HG03469 (cell line): Measurements from ENCODE around the gene SLC22A14.
"Not testable (repeated sequence)": the region's sequence is repeated elsewhere in the genome, so short reads cannot be mapped to it uniquely, and the experiment has no call there.

Experiments used
- ATAC-seq: cut with Tn5 transposase; IDR thresholded peaks from one replicate; pipeline ENCODE4 v1.9.1; 2021; ENCODE audit warnings: mild to moderate bottlenecking, moderate library complexity, moderate number of reproducible peaks; ENCODE audit not compliant: unreplicated experiment

Gene SLC22A14, protein sequence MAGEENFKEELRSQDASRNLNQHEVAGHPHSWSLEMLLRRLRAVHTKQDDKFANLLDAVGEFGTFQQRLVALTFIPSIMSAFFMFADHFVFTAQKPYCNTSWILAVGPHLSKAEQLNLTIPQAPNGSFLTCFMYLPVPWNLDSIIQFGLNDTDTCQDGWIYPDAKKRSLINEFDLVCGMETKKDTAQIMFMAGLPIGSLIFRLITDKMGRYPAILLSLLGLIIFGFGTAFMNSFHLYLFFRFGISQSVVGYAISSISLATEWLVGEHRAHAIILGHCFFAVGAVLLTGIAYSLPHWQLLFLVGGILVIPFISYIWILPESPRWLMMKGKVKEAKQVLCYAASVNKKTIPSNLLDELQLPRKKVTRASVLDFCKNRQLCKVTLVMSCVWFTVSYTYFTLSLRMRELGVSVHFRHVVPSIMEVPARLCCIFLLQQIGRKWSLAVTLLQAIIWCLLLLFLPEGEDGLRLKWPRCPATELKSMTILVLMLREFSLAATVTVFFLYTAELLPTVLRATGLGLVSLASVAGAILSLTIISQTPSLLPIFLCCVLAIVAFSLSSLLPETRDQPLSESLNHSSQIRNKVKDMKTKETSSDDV

GRCh38 chr3:38281895-38282686 lies at the start of gene SLC22A14:
Gene SLC22A14 (plus strand): TSS chr3:38282294. CDS start chr3:38306027, 23,733 bp downstream.
- no peak for ATAC-seq

GRCh38 chr3:38232701-38233100 lies 49.4 kb upstream of the SLC22A14 start:
- no peak for ATAC-seq

- ATAC-seq: no peak
These were observed 46.6 kb upstream of the SLC22A14 start for GRCh38 chr3:38235466-38235865.

- ATAC-seq: no peak
These were observed 43.6 kb upstream of the SLC22A14 start for GRCh38 chr3:38238416-38239008.

- not testable (repeated sequence) for ATAC-seq
These were observed 39.3 kb upstream of the SLC22A14 start for GRCh38 chr3:38242812-38243211.

- ATAC-seq: no peak
These were observed 36.2 kb upstream of the SLC22A14 start for GRCh38 chr3:38245930-38246329.

DNA sequence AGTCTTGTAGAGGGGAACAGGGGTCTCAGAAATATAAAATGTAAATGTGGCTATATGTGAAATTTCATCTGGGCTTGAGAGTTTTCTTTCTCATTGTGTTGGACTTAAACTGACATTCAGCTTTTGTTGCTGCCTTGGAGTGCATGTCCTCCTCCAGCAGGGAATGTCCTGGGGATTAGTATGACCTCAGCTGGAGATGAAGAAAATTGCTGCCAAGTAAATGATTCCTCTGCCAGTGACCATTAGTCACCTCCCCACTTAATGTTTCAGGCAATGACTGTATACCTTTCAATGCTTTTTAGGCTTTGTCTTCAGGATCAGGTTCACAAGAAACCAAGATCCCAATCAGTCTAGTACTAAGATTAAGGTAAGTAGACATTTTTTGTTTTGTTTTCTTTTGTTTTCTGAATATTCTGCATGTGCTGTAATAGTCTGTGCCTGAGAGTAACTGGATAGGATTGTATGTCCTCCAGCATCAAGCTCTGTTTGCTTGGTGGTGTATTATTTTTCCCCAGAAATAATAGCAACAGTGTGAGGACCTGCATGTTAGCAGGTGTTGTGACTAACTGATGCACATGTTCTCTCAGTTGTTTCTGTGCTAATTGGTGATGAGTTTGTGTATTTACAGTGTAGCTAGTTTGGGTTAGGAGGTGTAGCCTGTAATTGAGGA lies 34.6 kb upstream of the SLC22A14 start:
- no peak for ATAC-seq

- no peak for ATAC-seq
These were observed 31.9 kb upstream of the SLC22A14 start for GRCh38 chr3:38250198-38250597.

GRCh38 chr3:38251197-38251596 lies 30.9 kb upstream of the SLC22A14 start:
- ATAC-seq: no peak

DNA sequence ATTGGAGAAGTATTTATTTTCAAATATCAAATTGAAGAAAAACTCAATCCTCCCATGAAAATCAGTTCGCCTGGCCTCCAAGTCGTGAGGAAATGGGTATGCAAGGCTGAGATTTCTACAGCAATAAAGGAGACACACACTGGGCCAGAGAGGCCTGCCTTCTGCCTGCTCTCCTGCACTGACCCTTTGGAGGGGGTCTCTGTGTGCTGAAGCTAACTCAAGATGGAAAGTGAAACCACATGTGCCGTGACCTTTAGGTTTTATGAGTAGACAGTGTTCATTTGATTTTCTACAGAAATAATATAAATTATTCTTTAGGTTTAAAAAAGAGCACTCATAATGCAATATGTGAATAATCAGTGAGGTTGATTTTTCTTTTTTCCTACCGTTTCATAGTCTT lies 28.4 kb upstream of the SLC22A14 start:
- ATAC-seq: no peak

- no peak for ATAC-seq
These were observed 27.2 kb upstream of the SLC22A14 start for GRCh38 chr3:38254872-38255271.

DNA sequence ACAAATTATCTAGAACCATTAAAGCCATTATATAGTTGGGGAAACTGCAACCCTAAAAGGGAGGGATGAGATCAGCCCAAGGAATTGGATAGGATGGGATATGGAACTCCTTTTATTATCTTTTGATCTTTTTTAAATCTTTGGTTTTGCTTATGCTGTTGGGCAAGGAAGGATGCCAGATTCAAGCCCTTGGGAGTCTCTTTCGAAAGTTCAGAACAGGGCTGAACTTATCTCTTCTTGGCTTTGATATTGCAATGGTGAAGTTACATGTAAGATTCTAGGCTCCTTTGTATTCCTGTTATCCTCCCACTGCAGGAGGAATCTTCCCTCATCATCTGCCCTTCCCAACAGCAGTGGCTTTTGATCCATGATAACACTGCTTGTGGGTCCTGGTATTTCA lies 26.5 kb upstream of the SLC22A14 start:
- no peak for ATAC-seq

DNA sequence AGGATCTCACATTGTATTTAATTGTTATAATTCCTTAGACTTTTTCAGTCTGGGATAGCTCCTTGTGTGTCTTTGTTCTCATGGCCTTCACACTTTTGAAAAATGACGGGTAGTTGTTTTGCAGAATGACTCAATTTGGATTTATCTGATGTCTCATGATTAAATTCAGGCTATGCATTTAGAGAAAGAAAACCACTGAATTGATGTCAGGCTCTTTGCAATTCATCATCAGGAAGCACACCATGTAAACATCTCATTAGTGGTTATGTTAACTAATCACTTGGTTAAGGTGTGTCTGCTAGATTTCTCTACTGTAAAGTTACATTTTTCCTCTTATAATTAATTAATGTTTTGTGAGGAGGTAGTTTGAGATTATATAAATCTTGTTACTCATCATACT lies 24.5 kb upstream of the SLC22A14 start:
- ATAC-seq: no peak

GRCh38 chr3:38260474-38260873 lies 21.6 kb upstream of the SLC22A14 start:
- no peak for ATAC-seq

GRCh38 chr3:38264353-38264771 lies 17.7 kb upstream of the SLC22A14 start:
- ATAC-seq: no peak

- no peak for ATAC-seq
These were observed 17.3 kb upstream of the SLC22A14 start for GRCh38 chr3:38264779-38265178.

DNA sequence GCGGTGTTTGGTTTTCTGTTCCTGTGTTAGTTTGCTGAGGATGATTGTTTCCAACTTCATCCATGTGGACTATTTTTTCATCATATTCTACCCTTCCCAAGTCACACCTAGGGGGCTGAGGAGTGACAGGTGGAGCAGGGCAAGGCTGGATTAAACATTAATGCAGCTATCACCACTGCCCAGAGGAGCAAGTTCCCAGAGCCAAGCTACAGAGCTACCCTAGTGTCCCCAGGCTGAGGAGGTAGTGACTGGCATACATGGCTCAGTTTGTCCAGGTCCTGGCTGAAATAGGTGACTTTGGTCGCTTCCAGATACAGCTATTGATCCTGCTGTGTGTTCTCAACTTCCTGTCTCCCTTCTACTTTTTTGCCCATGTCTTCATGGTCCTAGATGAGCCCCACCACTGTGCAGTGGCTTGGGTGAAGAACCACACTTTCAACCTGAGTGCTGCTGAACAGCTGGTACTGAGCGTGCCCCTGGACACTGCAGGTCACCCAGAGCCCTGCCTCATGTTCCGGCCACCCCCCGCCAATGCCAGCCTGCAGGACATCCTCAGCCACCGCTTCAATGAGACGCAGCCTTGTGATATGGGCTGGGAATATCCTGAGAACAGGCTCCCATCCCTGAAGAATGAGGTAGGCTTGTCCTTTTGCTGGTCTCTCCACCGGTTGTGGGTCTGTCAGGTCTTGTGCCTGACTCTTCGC lies 16.3 kb upstream of the SLC22A14 start, which contains the start of gene SLC22A13:
SLC22A13 (plus strand) TSS at position 209 of the 704 bp plus-strand sequence; CDS start at position 258, 49 bp downstream.
- no peak for ATAC-seq

DNA sequence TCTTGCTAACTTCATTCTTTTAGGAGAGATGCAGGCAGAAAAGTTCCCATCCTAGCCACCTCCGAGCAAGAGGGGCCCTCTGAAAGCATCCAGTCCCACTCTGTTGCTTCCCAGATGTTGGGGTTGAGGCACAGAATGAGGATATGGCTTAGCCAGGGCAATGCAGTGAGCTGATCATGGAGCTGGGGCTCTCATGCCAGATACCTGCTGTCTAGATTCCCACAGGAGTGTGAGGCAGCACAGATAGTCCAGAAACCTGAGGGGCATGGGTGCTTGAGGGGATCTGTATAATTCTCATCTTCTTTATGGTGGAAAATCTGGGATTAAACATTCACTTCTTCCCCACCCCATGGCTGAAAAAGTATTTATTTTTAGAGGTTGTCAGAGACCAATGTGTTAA lies 15.3 kb upstream of the SLC22A14 start:
- no peak for ATAC-seq

- ATAC-seq: no peak
These were observed 14.4 kb upstream of the SLC22A14 start for GRCh38 chr3:38267662-38268061.

DNA sequence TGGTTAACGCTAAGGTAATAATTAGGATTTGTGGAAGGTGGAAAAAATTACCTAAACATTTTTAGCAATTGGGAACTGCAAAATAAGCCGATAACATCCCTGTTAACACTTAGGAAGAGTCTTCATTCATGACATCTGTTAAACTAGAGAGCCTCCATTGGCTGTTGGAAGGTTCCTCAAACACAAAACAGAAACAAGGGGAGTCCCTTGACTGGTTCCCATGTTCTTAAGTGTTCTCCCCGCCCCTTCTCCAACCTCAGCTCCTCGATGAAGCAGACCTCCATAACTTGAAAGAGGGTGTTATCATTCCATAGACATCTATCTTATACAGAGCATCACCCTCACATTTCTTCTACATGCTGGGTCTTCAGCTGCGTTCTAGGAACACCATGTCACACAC lies 14.0 kb upstream of the SLC22A14 start:
- no peak for ATAC-seq
